ENCODE results near the gene GRM1.

DNA sequence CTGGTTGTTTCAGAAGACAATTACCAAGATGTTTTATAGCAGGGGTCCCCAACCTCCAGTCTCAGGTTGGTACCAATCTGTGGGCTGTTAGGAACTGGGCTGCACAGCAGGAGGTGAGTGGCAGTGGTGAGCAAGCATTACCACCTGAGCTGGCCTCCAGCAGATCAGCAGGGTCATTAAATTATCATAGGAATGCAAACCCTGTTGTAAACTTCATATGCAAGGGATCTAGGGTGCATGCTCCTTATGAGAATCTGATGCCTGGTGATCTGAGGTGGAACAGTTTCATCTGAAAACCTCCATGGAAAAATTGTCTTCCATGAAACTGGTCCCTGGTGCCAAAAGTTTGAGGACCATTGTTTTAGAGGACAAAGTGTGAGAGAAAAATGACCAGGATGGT is 240.6 kb downstream of the GRM1 start:
- TF ChIP-seq, protein P1, sequence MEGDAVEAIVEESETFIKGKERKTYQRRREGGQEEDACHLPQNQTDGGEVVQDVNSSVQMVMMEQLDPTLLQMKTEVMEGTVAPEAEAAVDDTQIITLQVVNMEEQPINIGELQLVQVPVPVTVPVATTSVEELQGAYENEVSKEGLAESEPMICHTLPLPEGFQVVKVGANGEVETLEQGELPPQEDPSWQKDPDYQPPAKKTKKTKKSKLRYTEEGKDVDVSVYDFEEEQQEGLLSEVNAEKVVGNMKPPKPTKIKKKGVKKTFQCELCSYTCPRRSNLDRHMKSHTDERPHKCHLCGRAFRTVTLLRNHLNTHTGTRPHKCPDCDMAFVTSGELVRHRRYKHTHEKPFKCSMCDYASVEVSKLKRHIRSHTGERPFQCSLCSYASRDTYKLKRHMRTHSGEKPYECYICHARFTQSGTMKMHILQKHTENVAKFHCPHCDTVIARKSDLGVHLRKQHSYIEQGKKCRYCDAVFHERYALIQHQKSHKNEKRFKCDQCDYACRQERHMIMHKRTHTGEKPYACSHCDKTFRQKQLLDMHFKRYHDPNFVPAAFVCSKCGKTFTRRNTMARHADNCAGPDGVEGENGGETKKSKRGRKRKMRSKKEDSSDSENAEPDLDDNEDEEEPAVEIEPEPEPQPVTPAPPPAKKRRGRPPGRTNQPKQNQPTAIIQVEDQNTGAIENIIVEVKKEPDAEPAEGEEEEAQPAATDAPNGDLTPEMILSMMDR (IDR thresholded peaks at IDR 0.05), result no peak
- no peak for TF ChIP-seq EP300 (IDR thresholded peaks at IDR 0.05)

Measured in ovary (tissue), 3 donors.